Mucosa of descending colon (tissue), 3 donors: ENCODE results near the gene ANAPC2. TPM values are rescaled to one million over a fixed set of nuclear protein-coding genes. Genes with fewer than 3 reads are reported as not detected.
A peak's percentile ranks its signal among the peaks of the same experiment; 100 is the strongest.

Experiments used
- ATAC-seq: fragments of 200-7000 bp; cut with Tn5 transposase; one replicate; pipeline ENCODE4 v1.9.1; 2020; ENCODE audit warnings: mild to moderate bottlenecking, moderate library complexity
- DNase-seq, 3 donors: peaks; one replicate each; pipeline ENCODE4 v3.0.0-alpha.2; 2020
- H3K36me3 ChIP-seq: fragments of 200-600 bp; one replicate; pipeline ENCODE4 v1.8.0; 2021; ENCODE audit warnings: low read depth, mild to moderate bottlenecking
- H3K4me1 ChIP-seq: fragments of 200-600 bp; one replicate; pipeline ENCODE4 v1.8.0; 2021; ENCODE audit warnings: low read depth, mild to moderate bottlenecking
- H3K4me3 ChIP-seq: fragments of 200-600 bp; one replicate; pipeline ENCODE4 v1.8.0; 2021; ENCODE audit warnings: mild to moderate bottlenecking
- H3K9me3 ChIP-seq: fragments of 200-600 bp; one replicate; pipeline ENCODE4 v1.8.0; 2021; ENCODE audit warnings: mild to moderate bottlenecking
- CTCF ChIP-seq: fragments of 200-600 bp; IDR thresholded peaks from one replicate; pipeline ENCODE4 v1.8.0; 2022; ENCODE audit warnings: antibody characterized with exemption, mild to moderate bottlenecking
- intact Hi-C, 2 donors: fragments of 100-400 bp; cut with DNase I in 1 of 2; cut with micrococcal nuclease in 1 of 2; formaldehyde crosslinking; loops; one replicate each; pipeline versions ENCODE4 v1.11.0 to v1.11.1; 2022; cut with DNase I, micrococcal nuclease
- total RNA-seq, 3 donors: library from RNA; stranded (reverse); fragmentation: NEBNext Ultra II Directional in 2 of 3; extraction: Animal tissue kit (Norgen Biotek cat#: 25700) in 2 of 3; gene quantifications; one replicate each; pipeline versions ENCODE4 v1.2.1 to v1.2.4, GENCODE V29; 2021 to 2023
- donor health status: DM: no; HTN: no; CAD: no; lungs with moderate emphysema.
- donor health status: DM: no; HTN: no; CAD: no.
- donor health status: DM: no; HTN: yes; CAD: no.

The ANAPC2 gene
- total RNA-seq, 3 donors from 2014 or later: 60.8 to 65.9 (median 61.7) TPM

DNA sequence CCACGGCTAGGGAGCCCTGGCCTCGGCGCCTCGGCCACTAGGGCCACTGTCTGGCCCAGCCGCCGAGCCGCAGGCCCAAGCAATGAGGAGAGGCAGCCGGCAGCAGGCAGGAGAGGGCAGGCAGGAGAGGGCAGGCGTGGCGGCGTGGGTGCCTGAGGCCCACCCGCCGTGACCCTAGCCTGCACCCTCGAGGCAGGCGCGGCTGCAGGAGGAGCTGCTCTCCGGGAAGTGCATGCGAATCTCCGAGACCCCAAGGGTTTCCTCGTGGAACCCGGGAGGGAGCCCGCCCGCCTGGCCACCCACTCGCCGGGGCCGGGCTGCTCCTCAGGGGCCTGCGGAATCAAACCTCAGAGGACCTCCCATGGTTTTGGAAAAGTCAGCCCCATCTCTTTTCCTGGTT lies 40.1 kb downstream of the ANAPC2 start:
- ATAC-seq: no peak
- H3K4me1 ChIP-seq: no peaks in the 10 kb centered on the region
- intact Hi-C loops: no loop called here
- H3K36me3 ChIP-seq: no peaks in the 10 kb centered on the region
- no peak overlapping the region for H3K4me3 ChIP-seq
- peak in 1 of 3 donors; percentile 19 for DNase-seq
- TF ChIP-seq CTCF: no peak
- H3K9me3 ChIP-seq: no peaks in the 10 kb centered on the region

- Histone ChIP-seq H3K4me3 (no peak overlapping the region), H3K9me3 (no peaks in the 10 kb centered on the region), H3K4me1 (no peaks in the 10 kb centered on the region), H3K36me3 (no peaks in the 10 kb centered on the region)
- DNase-seq (no peak), ATAC-seq (no peak)
- TF ChIP-seq CTCF: no peak
- intact Hi-C loops: no loop called here
These were observed 40.6 kb downstream of the ANAPC2 start for GRCh38 chr9:137147793-137148160.

DNA sequence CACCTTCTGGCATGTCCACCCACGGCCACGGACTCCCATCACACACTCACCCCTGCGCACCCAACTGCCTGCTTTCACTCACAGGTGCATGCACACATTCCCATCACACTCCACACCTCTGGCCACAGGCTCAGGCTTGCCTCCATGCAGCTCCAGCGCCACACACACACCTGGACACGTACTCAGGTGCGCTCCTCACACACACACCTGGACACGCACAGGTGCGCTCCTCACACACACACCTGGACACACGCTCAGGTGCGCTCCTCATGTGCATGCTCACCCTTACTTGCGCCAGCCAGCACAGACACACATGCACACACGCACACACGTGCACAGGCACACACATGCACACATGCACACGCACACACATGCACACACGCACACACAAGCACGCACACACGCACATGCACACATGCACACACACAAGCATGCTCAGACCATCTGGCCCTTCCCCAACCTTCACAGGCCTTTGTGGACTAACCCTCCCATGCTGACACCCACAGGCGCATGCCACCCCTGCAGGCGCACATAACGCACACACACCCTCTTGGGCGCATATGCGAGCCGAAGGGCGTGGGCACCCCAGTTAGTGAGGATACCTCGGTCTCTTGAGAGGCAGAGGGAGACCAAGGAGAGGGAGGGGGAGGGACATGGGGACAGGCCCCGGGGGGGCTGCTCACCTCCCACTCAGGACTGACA lies 41.1 kb downstream of the ANAPC2 start:
- no peaks in the 10 kb centered on the region for H3K4me1 ChIP-seq
- H3K9me3 ChIP-seq: no peaks in the 10 kb centered on the region
- no peak overlapping the region for H3K4me3 ChIP-seq
- no peak for ATAC-seq
- DNase-seq: no peak
- no peak for TF ChIP-seq CTCF
- no peaks in the 10 kb centered on the region for H3K36me3 ChIP-seq
- intact Hi-C loops: no loop called here

- H3K4me1 ChIP-seq: no peaks in the 10 kb centered on the region
- no peaks in the 10 kb centered on the region for H3K36me3 ChIP-seq
- no peak for ATAC-seq
- no peaks in the 10 kb centered on the region for H3K9me3 ChIP-seq
- TF ChIP-seq CTCF: no peak
- H3K4me3 ChIP-seq: no peak overlapping the region
- peak in 1 of 3 donors; percentile 19 for DNase-seq
- intact Hi-C loops: no loop called here
These were observed 41.8 kb downstream of the ANAPC2 start for GRCh38 chr9:137146527-137146918.

- ATAC-seq: no peak
- intact Hi-C loops: no loop called here
- TF ChIP-seq CTCF: no peak
These were observed 42.4 kb downstream of the ANAPC2 start for GRCh38 chr9:137145731-137146526.

More at GRCh38 chr9:137145731-137146526, 42.4 kb downstream of the ANAPC2 start:
- peak in 1 of 3 donors; percentile 19 for DNase-seq
- H3K4me1 ChIP-seq: no peaks in the 10 kb centered on the region
- H3K9me3 ChIP-seq: no peaks in the 10 kb centered on the region
- H3K36me3 ChIP-seq: no peaks in the 10 kb centered on the region
- H3K4me3 ChIP-seq: no peak overlapping the region
